HG02798 (cell line): ENCODE results near the gene GSTO2.
A peak's percentile ranks its signal among the peaks of the same experiment; 100 is the strongest.

Experiments used
- ATAC-seq: cut with Tn5 transposase; IDR thresholded peaks from one replicate; pipeline ENCODE4 v1.9.1; 2021; ENCODE audit warnings: mild to moderate bottlenecking; ENCODE audit not compliant: unreplicated experiment, poor library complexity

GSTO2 gene

GRCh38 chr10:104336821-104337467, 68.0 kb downstream of the GSTO2 start:
- ATAC-seq, result peak; percentile 35

- ATAC-seq, result peak; percentile 43
These were observed 68.6 kb downstream of the GSTO2 start for GRCh38 chr10:104337521-104337984.

DNA sequence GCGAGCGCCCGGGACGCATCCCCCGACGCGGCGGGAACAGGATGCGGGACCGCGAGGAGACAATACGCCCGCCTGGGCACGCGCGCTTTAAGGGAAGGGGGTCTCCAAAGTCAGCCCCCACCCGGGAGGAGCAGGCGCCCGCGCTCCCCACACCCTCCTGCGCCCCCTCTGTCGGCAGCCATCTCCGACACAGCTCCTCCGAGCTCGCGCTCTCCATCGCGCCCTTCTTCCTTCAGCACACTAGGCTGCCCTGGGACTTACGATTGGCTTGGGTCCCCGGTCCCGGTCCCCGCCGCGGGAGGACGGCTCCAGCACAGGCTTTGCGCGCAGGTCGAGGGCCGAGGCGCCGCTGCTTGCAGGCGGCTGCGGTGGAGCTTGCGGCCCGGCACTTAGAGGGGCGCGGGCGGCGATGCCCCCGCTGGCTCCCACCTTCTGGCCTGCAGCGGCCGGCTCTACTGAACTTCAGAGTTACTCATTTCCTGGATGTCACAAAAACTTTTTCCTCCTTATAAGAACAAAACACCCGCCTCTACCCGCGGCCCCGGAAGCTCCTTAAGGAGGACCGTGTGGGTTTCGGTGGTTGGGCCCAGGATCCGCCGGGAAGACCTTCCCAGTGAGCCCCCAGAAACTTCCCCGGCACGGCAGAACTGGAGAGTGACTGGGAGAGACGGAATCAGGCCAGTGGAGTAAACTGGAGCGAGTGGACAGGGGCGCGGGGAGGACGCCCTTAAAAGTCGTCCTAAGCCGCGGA, 69.2 kb downstream of the GSTO2 start, which contains the start of gene ITPRIP:
ITPRIP (minus strand) TSS at position 481 of the 751 bp plus-strand sequence. CDS start 22,414 bp downstream, outside the sequence.
- ATAC-seq, result peak; percentile 70

- ATAC-seq, result no peak
These were observed 70.6 kb downstream of the GSTO2 start for GRCh38 chr10:104339469-104340110.

- no peak for ATAC-seq
These were observed 71.1 kb downstream of the GSTO2 start for GRCh38 chr10:104340111-104340526.

DNA sequence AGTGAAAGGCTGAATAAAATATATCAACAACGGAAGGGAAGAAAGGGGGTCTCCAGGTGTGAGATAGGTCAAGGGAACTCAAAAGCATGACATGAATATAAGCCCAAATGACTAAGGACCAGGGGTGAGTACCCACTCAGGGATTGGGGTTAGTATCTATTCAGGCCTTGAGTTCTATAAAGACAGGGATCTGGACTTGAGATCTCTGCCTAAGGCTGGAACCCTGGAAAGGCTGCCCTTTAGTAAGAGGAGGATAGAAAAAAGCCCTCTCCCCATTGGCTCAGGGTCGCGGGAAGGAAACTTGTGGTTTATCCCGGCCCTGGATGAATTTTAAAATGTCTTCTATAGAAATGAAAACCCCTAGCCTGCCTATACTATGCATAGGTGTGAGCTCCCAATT, 71.7 kb downstream of the GSTO2 start:
- ATAC-seq, result no peak

DNA sequence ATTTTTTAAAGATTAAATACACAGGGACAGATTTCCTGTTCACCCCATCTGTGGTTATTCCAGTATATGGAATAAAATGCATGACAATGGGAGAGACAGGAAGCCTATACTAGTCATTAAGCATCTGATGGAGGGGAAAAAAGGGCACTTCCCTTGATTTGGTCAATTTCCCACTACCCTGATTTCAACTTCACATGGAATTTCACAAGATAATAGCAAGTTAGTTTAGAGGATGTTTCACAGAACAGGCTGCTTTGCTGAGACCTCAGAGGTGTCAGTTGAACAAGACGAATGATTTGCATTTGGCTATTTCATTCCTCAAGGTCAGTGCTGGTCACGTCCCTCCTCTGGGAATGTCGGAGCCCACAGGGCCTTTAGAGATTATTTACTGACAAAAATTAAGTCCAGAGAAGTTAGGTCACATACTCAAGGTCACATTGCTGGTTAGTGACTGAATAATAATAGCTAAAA, 74.0 kb downstream of the GSTO2 start:
- no peak for ATAC-seq

DNA sequence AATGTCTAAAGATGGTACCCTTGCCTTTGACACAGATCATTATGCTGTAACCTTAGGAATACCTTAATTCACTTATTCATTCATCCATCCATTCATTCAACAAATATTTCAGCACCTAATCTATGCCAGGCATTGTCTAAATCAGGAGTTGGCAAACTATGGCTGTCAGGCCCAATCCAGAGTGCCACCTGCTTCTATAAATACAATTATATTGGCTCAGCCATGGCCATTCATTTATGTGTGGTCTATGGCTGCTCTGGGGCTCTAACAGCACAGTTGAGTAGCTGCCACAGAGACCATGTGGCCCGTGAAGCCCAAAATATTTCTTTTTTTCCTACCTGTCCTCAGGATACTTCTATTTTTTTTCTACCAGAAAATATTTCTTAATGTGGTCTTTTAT, 75.2 kb downstream of the GSTO2 start:
- ATAC-seq, result no peak

DNA sequence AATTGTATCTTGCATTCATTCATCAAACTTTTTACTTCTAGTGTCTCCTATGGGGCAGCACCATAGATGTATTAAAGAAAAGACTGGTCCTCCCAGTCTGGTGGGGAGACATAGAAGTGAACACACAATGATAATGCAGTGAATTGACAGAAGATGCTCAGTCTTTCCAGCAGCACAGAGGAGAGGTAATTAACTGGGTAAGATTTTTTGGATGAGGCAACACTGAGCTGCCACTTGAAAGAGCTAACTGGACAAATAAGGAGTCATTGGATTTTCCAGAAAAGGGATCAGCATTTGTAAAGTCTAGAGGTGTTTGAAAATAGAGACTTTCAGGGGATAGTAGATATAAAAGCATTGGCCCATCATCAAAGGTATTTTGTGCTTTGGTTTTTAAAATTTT, 76.5 kb downstream of the GSTO2 start:
- ATAC-seq, result no peak

GRCh38 chr10:104345941-104346340, 77.0 kb downstream of the GSTO2 start:
- no peak for ATAC-seq

DNA sequence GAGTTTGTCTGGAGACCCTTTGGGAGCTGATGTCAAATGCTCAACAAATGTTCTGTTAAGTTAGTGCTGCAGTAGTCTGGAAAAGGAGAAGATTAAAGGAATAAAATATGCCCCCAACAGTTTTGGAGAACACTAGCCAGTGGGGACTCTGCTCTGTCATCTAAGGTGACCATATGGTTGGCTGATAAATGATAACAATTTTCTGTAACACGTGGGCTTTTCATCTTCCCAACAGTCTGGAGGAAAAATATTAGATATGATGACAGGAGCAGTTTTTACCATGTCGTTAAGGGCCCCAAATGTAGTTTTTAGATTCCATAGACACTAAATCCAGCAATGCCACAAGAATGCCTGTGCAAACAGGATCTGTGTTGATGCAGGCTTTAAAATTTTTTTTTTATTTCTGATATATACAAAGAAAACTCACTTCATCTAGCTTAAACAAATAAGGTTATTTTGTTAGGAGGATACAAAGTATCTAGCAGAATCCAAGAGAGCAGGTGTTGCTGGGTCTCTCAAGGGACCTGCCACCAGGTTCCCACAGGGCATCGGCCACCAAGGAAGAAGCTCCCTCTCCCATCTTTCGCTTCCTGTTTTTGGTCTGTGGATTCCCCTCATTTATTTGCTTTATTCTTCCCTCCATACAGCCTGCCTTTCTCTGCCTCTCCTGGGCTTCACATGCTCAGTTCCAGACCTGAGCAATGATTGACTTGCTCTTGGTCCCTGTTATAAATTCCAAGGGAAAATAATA, 78.5 kb downstream of the GSTO2 start:
- ATAC-seq, result no peak

DNA sequence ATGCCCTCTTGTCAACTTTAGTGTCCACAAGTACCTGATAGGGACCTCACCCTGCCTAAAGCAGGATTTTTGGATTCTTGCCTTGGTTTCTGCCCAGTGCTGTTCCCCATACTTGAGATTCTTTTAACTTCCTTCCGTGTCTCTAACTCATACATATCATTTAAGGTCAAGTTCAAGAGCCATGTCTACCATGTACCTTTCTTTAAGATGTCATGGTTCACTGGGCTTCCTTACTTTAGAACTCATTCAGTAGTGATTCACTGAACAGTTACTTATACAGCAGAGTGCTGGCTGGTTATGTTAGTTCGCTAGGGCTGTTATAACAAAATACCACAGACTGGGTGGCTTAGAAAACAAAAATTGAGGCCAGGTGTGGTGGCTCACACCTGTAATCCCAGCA, 79.6 kb downstream of the GSTO2 start:
- ATAC-seq, result no peak

DNA sequence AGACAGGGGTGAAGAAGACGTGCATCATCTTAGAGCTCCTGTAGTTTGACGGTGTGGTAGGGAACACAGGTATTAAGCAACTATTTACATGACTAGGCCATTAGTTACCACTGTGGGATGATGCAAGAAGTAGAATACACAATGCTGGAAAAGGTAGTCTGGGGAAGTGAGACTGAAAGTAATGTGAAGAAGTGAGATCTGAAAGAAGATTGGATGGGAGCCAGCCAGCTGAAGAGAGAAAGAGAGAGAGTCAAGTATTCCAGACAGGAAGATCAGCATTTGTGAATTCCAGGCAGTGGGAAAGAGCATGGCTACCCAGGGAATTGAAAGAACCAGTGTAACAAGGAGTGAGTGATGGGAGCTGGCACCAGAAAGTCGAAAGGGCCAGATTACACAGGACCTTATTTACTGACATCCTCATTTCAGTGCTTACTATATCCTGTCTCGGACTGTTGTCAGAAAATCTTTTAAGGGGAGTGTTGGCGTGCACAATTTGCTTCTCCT, 80.7 kb downstream of the GSTO2 start:
- peak; percentile 32 for ATAC-seq

GRCh38 chr10:104350127-104350635, 81.2 kb downstream of the GSTO2 start:
- peak; percentile 45 for ATAC-seq

GRCh38 chr10:104351061-104351702, 82.2 kb downstream of the GSTO2 start:
- ATAC-seq, result peak; percentile 13

GRCh38 chr10:104351919-104352318, 82.9 kb downstream of the GSTO2 start:
- peak; percentile 25 for ATAC-seq

DNA sequence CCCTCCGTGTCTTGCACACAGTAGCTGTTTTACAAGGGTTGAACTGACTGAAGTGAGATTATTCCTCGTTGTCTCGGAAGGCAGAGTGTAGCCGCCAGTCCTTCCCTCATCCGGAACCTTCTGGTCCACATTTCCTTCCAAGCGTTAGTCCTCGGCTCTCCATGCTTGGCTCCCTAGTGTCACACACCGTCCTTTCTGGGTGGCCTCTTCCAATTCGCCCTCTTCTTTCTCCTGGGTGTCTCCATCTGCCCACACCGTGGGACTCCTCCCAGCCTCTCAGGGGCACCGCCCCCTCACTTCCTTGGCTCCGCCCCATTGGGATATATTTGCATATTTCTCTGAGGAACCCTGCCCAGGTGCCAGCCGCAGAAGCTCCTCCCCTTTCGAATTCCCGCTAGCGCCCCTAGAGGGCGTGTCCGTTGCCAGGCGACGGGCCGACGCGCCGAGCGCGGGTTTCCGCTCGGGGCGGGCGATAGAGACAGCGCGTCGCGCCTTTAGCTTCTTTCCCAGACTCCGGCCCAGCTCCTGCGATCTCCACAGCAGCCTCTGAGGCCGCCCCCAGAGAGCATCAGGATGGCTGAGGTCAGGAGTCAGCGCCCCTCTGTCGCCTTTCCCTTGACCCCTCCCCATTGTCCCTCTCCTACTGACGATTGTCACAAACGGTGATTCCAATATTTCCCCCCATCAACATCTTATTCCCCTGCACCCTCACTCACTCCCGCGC, 84.5 kb downstream of the GSTO2 start, which contains the start of gene CFAP58:
CFAP58 (plus strand) TSS at position 509 of the 724 bp plus-strand sequence; CDS start at position 574, 65 bp downstream.
- peak; percentile 72 for ATAC-seq
